ENCODE data around the gene LSP1.

DNA sequence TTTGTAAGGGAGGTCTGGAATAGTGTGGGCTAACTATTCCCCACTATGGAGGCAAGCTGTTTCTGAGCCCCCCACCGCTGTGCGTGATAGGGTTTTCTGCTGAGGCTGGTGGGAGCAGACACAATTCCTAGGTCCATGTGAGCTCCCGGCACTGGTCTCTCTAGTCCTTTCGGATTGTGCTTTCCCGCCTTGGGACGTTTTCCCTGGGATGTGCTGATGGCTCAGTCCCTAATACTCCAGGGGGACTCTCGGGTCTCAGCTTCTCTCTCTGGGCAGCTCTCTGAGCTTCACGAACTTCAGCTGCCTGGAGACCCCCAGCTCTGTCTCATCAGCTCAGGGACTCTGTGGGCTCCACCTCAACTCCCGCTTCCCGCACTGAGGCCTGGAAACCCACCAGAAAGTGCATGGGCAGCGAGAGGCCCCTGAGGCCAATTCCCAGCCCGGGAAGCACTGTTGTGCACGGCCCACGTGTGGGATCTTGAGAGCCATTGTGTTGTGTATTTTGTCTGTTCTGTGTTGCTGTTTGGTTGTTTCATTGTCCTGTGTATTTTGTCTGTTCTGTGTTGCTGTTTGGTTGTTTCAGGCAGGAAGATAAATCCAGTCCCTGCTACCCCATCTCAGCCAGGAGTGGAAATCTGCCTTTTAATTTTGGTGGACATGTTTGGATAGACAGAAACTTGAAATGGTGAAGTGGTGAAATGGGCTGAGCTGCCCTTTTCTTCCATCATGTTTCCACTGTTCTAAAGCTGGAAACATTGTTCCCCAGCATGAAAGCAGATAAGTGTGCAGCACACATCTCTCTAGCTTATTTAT is 53.9 kb downstream of the LSP1 start:
- TF ChIP-seq POLR2AphosphoS5 (IDR thresholded peaks at IDR 0.05) (no peak), POLR2A (IDR thresholded peaks at IDR 0.05) (no peak)
- TF ChIP-seq, protein P1, sequence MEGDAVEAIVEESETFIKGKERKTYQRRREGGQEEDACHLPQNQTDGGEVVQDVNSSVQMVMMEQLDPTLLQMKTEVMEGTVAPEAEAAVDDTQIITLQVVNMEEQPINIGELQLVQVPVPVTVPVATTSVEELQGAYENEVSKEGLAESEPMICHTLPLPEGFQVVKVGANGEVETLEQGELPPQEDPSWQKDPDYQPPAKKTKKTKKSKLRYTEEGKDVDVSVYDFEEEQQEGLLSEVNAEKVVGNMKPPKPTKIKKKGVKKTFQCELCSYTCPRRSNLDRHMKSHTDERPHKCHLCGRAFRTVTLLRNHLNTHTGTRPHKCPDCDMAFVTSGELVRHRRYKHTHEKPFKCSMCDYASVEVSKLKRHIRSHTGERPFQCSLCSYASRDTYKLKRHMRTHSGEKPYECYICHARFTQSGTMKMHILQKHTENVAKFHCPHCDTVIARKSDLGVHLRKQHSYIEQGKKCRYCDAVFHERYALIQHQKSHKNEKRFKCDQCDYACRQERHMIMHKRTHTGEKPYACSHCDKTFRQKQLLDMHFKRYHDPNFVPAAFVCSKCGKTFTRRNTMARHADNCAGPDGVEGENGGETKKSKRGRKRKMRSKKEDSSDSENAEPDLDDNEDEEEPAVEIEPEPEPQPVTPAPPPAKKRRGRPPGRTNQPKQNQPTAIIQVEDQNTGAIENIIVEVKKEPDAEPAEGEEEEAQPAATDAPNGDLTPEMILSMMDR (IDR thresholded peaks at IDR 0.05): no peak

Data from transverse colon (tissue), 4 donors.